ENCODE measurements around the gene MGAT4D. TPM values are rescaled to one million over a fixed set of nuclear protein-coding genes. Genes with fewer than 3 reads are reported as not detected.

Gene MGAT4D
- total and polyA plus RNA-seq, 2 donors (not counting 1 experiment from before 2014, with no cell fraction given), result not detected

- DNase-seq (ENCODE audit: low read depth in 2 of 2), result no peak
- H3K4me2 ChIP-seq (ENCODE audit: extremely low read depth, insufficient read depth, low read length), result no peak overlapping the region
- no peaks in the 10 kb centered on the region for H4K20me1 ChIP-seq (ENCODE audit: control insufficient read depth, extremely low read depth, insufficient read depth, low read length)
- H3K27ac ChIP-seq (ENCODE audit: insufficient read depth, low read length), result no peak overlapping the region
- H3K9me3 ChIP-seq (ENCODE audit: control insufficient read depth, insufficient read depth, low read depth, low read length), result no peaks in the 10 kb centered on the region
- H3K36me3 ChIP-seq (ENCODE audit: control insufficient read depth, insufficient read depth, low read length), result no peaks in the 10 kb centered on the region
- H3K4me3 ChIP-seq (replicated peaks in 1 of 4; ENCODE audit: control extremely low read depth in 1 of 4, insufficient read depth in 1 of 4, low read depth in 3 of 4, low read length in 4 of 4), result no peak overlapping the region
- no peak overlapping the region for H2AFZ ChIP-seq (ENCODE audit: low read length)
- H3K4me1 ChIP-seq (ENCODE audit: control insufficient read depth, extremely low read depth, insufficient read depth, low read length), result no peaks in the 10 kb centered on the region
- H3K79me2 ChIP-seq (ENCODE audit: control insufficient read depth, insufficient read depth, low read length), result no peaks in the 10 kb centered on the region
- TF ChIP-seq EZH2 (IDR thresholded peaks at IDR 0.05; ENCODE audit: low read length, missing control alignments), result no peak
- TF ChIP-seq CTCF (conservative IDR thresholded peaks at IDR 0.05 in 1 of 2, IDR thresholded peaks at IDR 0.05 in 1 of 2; ENCODE audit: low read depth in 1 of 2, low read length in 2 of 2), result no peak
- H3K9ac ChIP-seq (ENCODE audit: insufficient read depth, low read length), result no peak overlapping the region
- H3K27me3 ChIP-seq (ENCODE audit: control insufficient read depth, insufficient read depth, low read length), result no peaks in the 10 kb centered on the region
Measured at GRCh38 chr4:140395668-140396067, 102.4 kb downstream of the MGAT4D start.

Other genes starting within 250 kb of the MGAT4D start
- 33.9 and 40.1 TPM in 2 replicates for gene SCOC, start 124.6 kb downstream of the MGAT4D start, total RNA-seq
- 57.4 and 72.3 TPM in 2 replicates for gene SCOC, start 124.6 kb downstream of the MGAT4D start, polyA plus RNA-seq
- 11.8 and 18.0 TPM in 2 replicates for gene CLGN, start 70.6 kb downstream of the MGAT4D start, total RNA-seq
- gene CLGN, start 70.6 kb downstream of the MGAT4D start, polyA plus RNA-seq, result 3.4 and 11.2 TPM in 2 replicates
- 25.1 and 31.3 TPM in 2 replicates for gene ELMOD2, start 25.9 kb upstream of the MGAT4D start, total RNA-seq
- gene ELMOD2, start 25.9 kb upstream of the MGAT4D start, polyA plus RNA-seq, result 14.3 and 20.4 TPM in 2 replicates
- gene UCP1, start 70.7 kb upstream of the MGAT4D start, total RNA-seq, result not detected in 2 replicates
- gene UCP1, start 70.7 kb upstream of the MGAT4D start, polyA plus RNA-seq, result not detected in 2 replicates